HEK293T (cell line): ENCODE results near the gene ANTXRL.
A peak's percentile ranks its signal among the peaks of the same experiment; 100 is the strongest.
"Not testable (repeated sequence)": the region's sequence is repeated elsewhere in the genome, so short reads cannot be mapped to it uniquely, and the experiment has no call there.

Source experiments
- CTCF ChIA-PET: fragments of 350-600 bp; formaldehyde crosslinking; extraction: SDS; loops from one replicate; lab custom pipeline; 2021; ENCODE audit warnings: antibody characterized with exemption, inconsistent platforms; lab: Yijun Ruan, JAX
- POLR2A ChIA-PET: fragments of 350-600 bp; formaldehyde crosslinking; extraction: SDS; loops from one replicate; lab custom pipeline; 2020; ENCODE audit warnings: antibody characterized with exemption, inconsistent platforms; lab: Yijun Ruan, JAX
- DNase-seq: peaks from one replicate; pipeline ENCODE4 v3.0.0; 2012; ENCODE audit warnings: mixed read lengths; ENCODE audit errors: extremely low spot score
- ARNT ChIP-seq: fragments of 450-650 bp; IDR thresholded peaks from 2 replicates; pipeline ENCODE4 v1.6.1; 2017; ENCODE audit warnings: mild to moderate bottlenecking
- BHLHE40 ChIP-seq: fragments of 450-650 bp; IDR thresholded peaks from 2 replicates; pipeline ENCODE4 v1.6.1; 2016; ENCODE audit warnings: mild to moderate bottlenecking, moderate library complexity, borderline replicate concordance
- CTBP1 ChIP-seq: fragments of 450-650 bp; IDR thresholded peaks from 2 replicates; pipeline ENCODE4 v1.6.1; 2016; ENCODE audit warnings: borderline replicate concordance
- ELF4 ChIP-seq: fragments of 450-650 bp; IDR thresholded peaks from 2 replicates; pipeline ENCODE4 v1.6.1; 2017; ENCODE audit warnings: antibody characterized with exemption
- FOXA1 ChIP-seq: fragments of 450-650 bp; IDR thresholded peaks from 2 replicates; pipeline ENCODE4 v1.6.1; 2016; ENCODE audit warnings: mild to moderate bottlenecking
- FOXK2 ChIP-seq: fragments of 450-650 bp; IDR thresholded peaks from 2 replicates; pipeline ENCODE4 v1.6.1; 2016; ENCODE audit warnings: mild to moderate bottlenecking
- FOXM1 ChIP-seq: fragments of 450-650 bp; IDR thresholded peaks from 2 replicates; pipeline ENCODE4 v1.6.1; 2017; ENCODE audit warnings: mild to moderate bottlenecking, borderline replicate concordance
- HDGF ChIP-seq: fragments of 450-650 bp; IDR thresholded peaks from 2 replicates; pipeline ENCODE4 v1.6.1; 2017; ENCODE audit warnings: antibody characterized with exemption, borderline replicate concordance
- L3MBTL2 ChIP-seq: fragments of 450-650 bp; conservative IDR thresholded peaks from 2 replicates; pipeline ENCODE4 v1.6.1; 2016; ENCODE audit warnings: mild to moderate bottlenecking
- LEF1 ChIP-seq: fragments of 450-650 bp; IDR thresholded peaks from 2 replicates; pipeline ENCODE4 v1.6.1; 2017; ENCODE audit warnings: mild to moderate bottlenecking, borderline replicate concordance
- NFRKB ChIP-seq: fragments of 450-650 bp; IDR thresholded peaks from 2 replicates; pipeline ENCODE4 v1.6.1; 2016; ENCODE audit warnings: mild to moderate bottlenecking, moderate library complexity
- PKNOX1 ChIP-seq: fragments of 450-650 bp; IDR thresholded peaks from 2 replicates; pipeline ENCODE4 v1.6.1; 2016
- SP1 ChIP-seq: fragments of 450-650 bp; IDR thresholded peaks from 2 replicates; pipeline ENCODE4 v1.6.1; 2017
- SUZ12 ChIP-seq: fragments of 450-650 bp; IDR thresholded peaks from 2 replicates; pipeline ENCODE4 v1.6.1; 2016; ENCODE audit warnings: mild to moderate bottlenecking
- TARDBP ChIP-seq: fragments of 450-650 bp; IDR thresholded peaks from 2 replicates; pipeline ENCODE4 v1.6.1; 2016
- ZNF384 ChIP-seq: fragments of 450-650 bp; IDR thresholded peaks from 2 replicates; pipeline ENCODE4 v1.6.1; 2016

ANTXRL gene

GRCh38 chr10:46254007-46254383, 32.8 kb upstream of the ANTXRL start:
- no peak for TF ChIP-seq PKNOX1
- no peak for TF ChIP-seq SUZ12
- TF ChIP-seq FOXK2, result no peak
- no peak for TF ChIP-seq SP1
- TF ChIP-seq LEF1, result no peak
- TF ChIP-seq ZNF384, result no peak
- no peak for TF ChIP-seq L3MBTL2
- no peak for TF ChIP-seq ARNT
- TF ChIP-seq CTBP1, result no peak
- no peak for TF ChIP-seq NFRKB
- TF ChIP-seq ELF4, result no peak
- TF ChIP-seq BHLHE40, result no peak
- no peak for TF ChIP-seq FOXA1
- TF ChIP-seq FOXM1, result no peak
- no peak for TF ChIP-seq HDGF
- DNase-seq, result no peak
- ChIA-PET POLR2A (no interaction called here), CTCF (no interaction called here)

- CTCF ChIA-PET, result no interaction called here
- POLR2A ChIA-PET, result no interaction called here
- DNase-seq, result no peak
- TF ChIP-seq LEF1 (no peak), ZNF384 (no peak), SP1 (no peak), FOXA1 (no peak), FOXM1 (no peak), BHLHE40 (no peak), HDGF (no peak), FOXK2 (no peak), ARNT (no peak), SUZ12 (no peak), CTBP1 (no peak), PKNOX1 (no peak), TARDBP (no peak)
Measured at GRCh38 chr10:46254467-46254866, 32.3 kb upstream of the ANTXRL start.

- POLR2A ChIA-PET, DNase-seq, CTCF ChIA-PET: not testable (repeated sequence)
Measured at GRCh38 chr10:46255210-46255609, 31.6 kb upstream of the ANTXRL start.

- DNase-seq, result peak; percentile 75
Measured at GRCh38 chr10:46255801-46256747, 30.7 kb upstream of the ANTXRL start.

GRCh38 chr10:46257099-46257498, 29.7 kb upstream of the ANTXRL start:
- no peak for TF ChIP-seq ZNF384
- TF ChIP-seq NFRKB, result no peak
- no peak for TF ChIP-seq ARNT
- TF ChIP-seq BHLHE40, result no peak
- no peak for TF ChIP-seq FOXA1
- TF ChIP-seq HDGF, result no peak
- TF ChIP-seq SUZ12, result no peak
- TF ChIP-seq FOXK2, result no peak
- no peak for TF ChIP-seq FOXM1
- no peak for TF ChIP-seq ELF4
- TF ChIP-seq LEF1, result no peak
- TF ChIP-seq CTBP1, result no peak
- no peak for TF ChIP-seq SP1
- TF ChIP-seq PKNOX1, result no peak
- no peak for TF ChIP-seq TARDBP
- TF ChIP-seq L3MBTL2, result no peak
- no peak for DNase-seq
- ChIA-PET CTCF (no interaction called here), POLR2A (no interaction called here)

More at GRCh38 chr10:46255801-46256747, 30.7 kb upstream of the ANTXRL start:
- ChIA-PET CTCF (no interaction called here), POLR2A (no interaction called here)
- TF ChIP-seq ARNT (no peak), TARDBP (no peak), ZNF384 (no peak), HDGF (no peak), FOXK2 (no peak), L3MBTL2 (no peak), FOXA1 (no peak), BHLHE40 (no peak), FOXM1 (no peak), CTBP1 (no peak), SP1 (no peak), LEF1 (no peak), PKNOX1 (no peak), SUZ12 (no peak), ELF4 (no peak), NFRKB (no peak)

GRCh38 chr10:46262906-46263560, 23.8 kb upstream of the ANTXRL start:
- DNase-seq, POLR2A ChIA-PET, CTCF ChIA-PET: not testable (repeated sequence)
